ENCODE measurements around the gene LEMD2. TPM values are rescaled to one million over a fixed set of nuclear protein-coding genes. Genes with fewer than 3 reads are reported as not detected.

Gene LEMD2
- total and polyA plus RNA-seq, 9 donors: 34.3 to 44.8 (median 40.3) TPM

DNA sequence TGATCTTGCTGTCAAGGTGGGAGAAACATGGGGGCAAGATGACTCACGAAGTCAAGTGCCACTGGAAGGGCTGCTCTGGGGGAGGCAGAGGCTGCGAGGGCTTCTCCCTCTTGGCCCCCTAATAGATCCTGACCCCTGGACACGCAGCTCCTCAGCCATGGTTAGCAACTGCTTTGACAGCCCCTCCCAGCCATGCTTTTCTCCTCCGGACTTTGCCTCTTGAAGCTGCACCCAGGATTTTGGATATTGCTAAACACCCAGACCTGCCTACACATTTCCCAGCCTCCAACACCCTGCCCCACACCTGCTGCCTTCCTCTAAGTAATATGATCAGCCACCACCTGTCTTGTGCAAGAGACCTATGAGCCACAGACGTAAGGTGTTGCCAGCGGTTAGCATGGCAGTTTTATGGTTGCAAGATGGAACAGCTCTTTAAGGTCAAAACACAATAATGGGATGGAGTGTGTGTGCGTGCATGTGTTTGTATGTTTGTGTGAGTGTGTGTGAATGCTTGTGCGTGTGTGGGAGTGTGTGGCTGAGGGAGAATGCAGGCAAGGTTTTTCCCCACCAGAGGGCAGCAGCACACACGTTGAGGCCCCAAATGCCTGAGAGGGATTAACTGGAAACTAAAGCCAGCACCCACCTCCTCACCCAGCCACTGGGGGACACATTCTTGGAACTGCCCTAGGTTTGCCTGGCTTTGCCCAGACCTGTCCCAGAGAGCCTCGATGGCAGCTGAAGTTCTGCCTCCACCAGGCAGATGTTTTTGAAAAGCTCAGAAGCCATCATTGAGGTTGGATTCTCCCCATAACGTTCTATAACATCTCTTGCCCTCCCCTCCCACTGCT is 44.7 kb downstream of the LEMD2 start:
- Histone ChIP-seq H3K9me3 (replicated peaks; ENCODE audit: control insufficient read depth, low read depth, low read length) (no peaks in the 10 kb centered on the region), H3K4me1 (ENCODE audit: control insufficient read depth, insufficient read depth, low read length) (peaks cover 68% of the 10 kb centered on the region), H3K36me3 (ENCODE audit: control insufficient read depth, insufficient read depth, low read length) (peaks cover 2% of the 10 kb centered on the region), H3K27me3 (ENCODE audit: control insufficient read depth, insufficient read depth, low read length) (peaks cover 6% of the 10 kb centered on the region), H3K27ac (ENCODE audit: low read length) (peak overlapping the region; percentile 96), H3K4me3 (ENCODE audit: low read length) (peak overlapping the region; percentile 14)
- 24% methylated on average over 6 of the region's 11 CpGs for WGBS (ENCODE audit: insufficient coverage)
- DNase-seq: peak; percentile 76

DNA sequence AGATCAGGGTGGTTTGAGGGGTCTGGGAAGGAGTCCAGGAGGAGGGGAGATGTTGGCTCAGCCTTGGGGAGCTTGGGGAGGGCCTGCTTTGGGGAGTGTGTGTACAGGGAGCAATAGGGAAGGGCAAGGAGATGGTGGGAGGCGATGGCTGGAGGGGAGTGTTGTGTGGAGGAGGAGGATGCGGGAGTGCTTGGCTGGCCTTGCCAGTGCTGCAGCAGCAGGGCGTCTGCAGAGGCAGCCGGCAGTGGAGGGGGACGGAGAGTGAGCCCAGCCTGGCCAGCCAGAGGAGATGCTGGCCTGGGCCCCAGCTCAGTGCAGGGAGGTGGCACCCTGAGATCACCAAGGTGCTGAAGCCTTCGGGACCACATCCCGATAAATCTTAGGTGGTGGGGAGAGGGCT is 46.1 kb downstream of the LEMD2 start:
- no peaks in the 10 kb centered on the region for H3K9me3 ChIP-seq (replicated peaks; ENCODE audit: control insufficient read depth, low read depth, low read length)
- peaks cover 10% of the 10 kb centered on the region for H3K36me3 ChIP-seq (ENCODE audit: control insufficient read depth, insufficient read depth, low read length)
- WGBS (ENCODE audit: insufficient coverage): 43% methylated on average over 5 of the region's 7 CpGs
- no peak for DNase-seq
- no peak overlapping the region for H3K4me3 ChIP-seq (ENCODE audit: low read length)
- peaks cover 6% of the 10 kb centered on the region for H3K27me3 ChIP-seq (ENCODE audit: control insufficient read depth, insufficient read depth, low read length)
- H3K4me1 ChIP-seq (ENCODE audit: control insufficient read depth, insufficient read depth, low read length): peaks cover 57% of the 10 kb centered on the region
- no peak overlapping the region for H3K27ac ChIP-seq (ENCODE audit: low read length)

DNA sequence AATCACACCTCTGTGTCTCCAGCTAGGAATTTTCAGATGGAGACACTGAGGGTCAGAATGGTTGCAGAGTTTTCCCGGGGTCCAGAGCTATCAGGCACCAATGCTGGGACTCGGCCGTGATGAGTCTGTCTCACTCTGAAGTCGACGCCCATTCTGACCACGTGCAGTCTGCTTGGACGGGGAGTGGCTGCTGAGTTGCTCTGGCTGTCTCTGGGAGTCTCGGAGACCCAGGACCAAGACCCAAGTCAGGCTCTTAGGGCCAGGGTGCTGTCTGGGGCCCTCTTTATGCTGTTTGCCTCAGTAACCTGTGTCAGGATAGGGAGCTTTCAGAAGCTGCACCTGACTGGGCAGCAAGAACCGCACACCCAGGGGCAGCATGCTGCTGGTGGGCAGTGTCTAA is 46.8 kb downstream of the LEMD2 start:
- Histone ChIP-seq H3K9me3 (replicated peaks; ENCODE audit: control insufficient read depth, low read depth, low read length) (no peaks in the 10 kb centered on the region), H3K27ac (ENCODE audit: low read length) (no peak overlapping the region), H3K4me1 (ENCODE audit: control insufficient read depth, insufficient read depth, low read length) (peaks cover 56% of the 10 kb centered on the region), H3K4me3 (ENCODE audit: low read length) (no peak overlapping the region), H3K36me3 (ENCODE audit: control insufficient read depth, insufficient read depth, low read length) (peaks cover 10% of the 10 kb centered on the region), H3K27me3 (ENCODE audit: control insufficient read depth, insufficient read depth, low read length) (peaks cover 6% of the 10 kb centered on the region)
- no peak for DNase-seq
- 40% methylated on average over 9 of the region's 9 CpGs for WGBS (ENCODE audit: insufficient coverage)

GRCh38 chr6:33740794-33741193 is 48.1 kb downstream of the LEMD2 start:
- Histone ChIP-seq H3K4me3 (ENCODE audit: low read length) (no peak overlapping the region), H3K4me1 (ENCODE audit: control insufficient read depth, insufficient read depth, low read length) (peaks cover 49% of the 10 kb centered on the region), H3K9me3 (replicated peaks; ENCODE audit: control insufficient read depth, low read depth, low read length) (no peaks in the 10 kb centered on the region), H3K36me3 (ENCODE audit: control insufficient read depth, insufficient read depth, low read length) (peaks cover 15% of the 10 kb centered on the region), H3K27me3 (ENCODE audit: control insufficient read depth, insufficient read depth, low read length) (peaks cover 6% of the 10 kb centered on the region), H3K27ac (ENCODE audit: low read length) (no peak overlapping the region)
- 100% methylated on average over 1 of the region's 5 CpGs for WGBS (ENCODE audit: insufficient coverage)
- no peak for DNase-seq

GRCh38 chr6:33740204-33740608 is 48.7 kb downstream of the LEMD2 start:
- WGBS (ENCODE audit: insufficient coverage): 63% methylated on average over 6 of the region's 6 CpGs
- Histone ChIP-seq H3K36me3 (ENCODE audit: control insufficient read depth, insufficient read depth, low read length) (peaks cover 20% of the 10 kb centered on the region), H3K27me3 (ENCODE audit: control insufficient read depth, insufficient read depth, low read length) (peaks cover 6% of the 10 kb centered on the region), H3K27ac (ENCODE audit: low read length) (no peak overlapping the region), H3K4me1 (ENCODE audit: control insufficient read depth, insufficient read depth, low read length) (peaks cover 43% of the 10 kb centered on the region), H3K4me3 (ENCODE audit: low read length) (no peak overlapping the region), H3K9me3 (replicated peaks; ENCODE audit: control insufficient read depth, low read depth, low read length) (no peaks in the 10 kb centered on the region)
- DNase-seq: no peak

DNA sequence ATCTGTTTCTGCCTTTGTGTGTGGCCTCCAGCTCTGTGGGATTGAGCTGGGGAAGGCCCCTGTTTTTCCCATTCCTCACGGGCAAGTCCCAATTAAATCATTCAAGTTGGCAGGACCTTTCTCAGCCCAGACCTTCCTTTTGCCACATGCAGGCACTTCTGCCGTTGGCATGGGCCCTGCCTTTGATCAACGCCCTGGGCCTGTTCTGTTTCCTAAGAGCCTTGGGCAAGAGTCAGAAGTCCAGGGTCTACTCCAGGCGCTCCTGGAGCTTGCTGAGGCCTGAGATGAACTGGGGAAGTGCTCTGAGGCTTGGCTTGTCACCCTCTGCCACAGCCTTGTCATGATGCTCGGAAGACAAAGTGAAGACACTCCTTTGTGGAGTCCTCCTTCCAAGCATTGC is 49.4 kb downstream of the LEMD2 start:
- 75% methylated on average over 4 of the region's 5 CpGs for WGBS (ENCODE audit: insufficient coverage)

DNA sequence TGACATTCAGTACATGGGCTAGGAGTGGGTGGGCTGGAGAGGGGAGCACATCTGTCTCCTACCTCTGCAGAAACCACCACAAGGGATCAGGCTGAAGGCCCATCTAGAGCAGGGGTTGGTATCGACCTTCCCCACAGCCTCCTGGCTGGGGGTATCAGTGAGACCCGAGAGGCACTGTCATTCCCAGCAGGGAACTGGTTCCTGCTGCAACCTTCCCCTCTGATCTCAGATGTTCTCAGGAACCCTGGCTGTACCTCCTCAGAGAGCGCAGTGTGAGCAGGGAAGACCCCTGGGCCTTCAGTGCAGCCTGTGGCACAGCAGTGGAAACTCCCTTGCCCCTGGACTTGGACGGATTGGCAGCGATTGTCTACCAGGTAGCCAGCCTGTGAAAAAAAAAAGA is 50.1 kb downstream of the LEMD2 start:
- no peak for DNase-seq
- Histone ChIP-seq H3K4me3 (ENCODE audit: low read length) (no peak overlapping the region), H3K27me3 (ENCODE audit: control insufficient read depth, insufficient read depth, low read length) (peaks cover 6% of the 10 kb centered on the region), H3K27ac (ENCODE audit: low read length) (no peak overlapping the region), H3K4me1 (ENCODE audit: control insufficient read depth, insufficient read depth, low read length) (peaks cover 32% of the 10 kb centered on the region), H3K9me3 (replicated peaks; ENCODE audit: control insufficient read depth, low read depth, low read length) (no peaks in the 10 kb centered on the region), H3K36me3 (ENCODE audit: control insufficient read depth, insufficient read depth, low read length) (peaks cover 32% of the 10 kb centered on the region)
- WGBS (ENCODE audit: insufficient coverage): 79% methylated on average over 4 of the region's 5 CpGs

More for the DNA sequence above, 49.4 kb downstream of the LEMD2 start:
- no peaks in the 10 kb centered on the region for H3K9me3 ChIP-seq (replicated peaks; ENCODE audit: control insufficient read depth, low read depth, low read length)
- H3K4me1 ChIP-seq (ENCODE audit: control insufficient read depth, insufficient read depth, low read length): peaks cover 38% of the 10 kb centered on the region
- H3K27me3 ChIP-seq (ENCODE audit: control insufficient read depth, insufficient read depth, low read length): peaks cover 6% of the 10 kb centered on the region
- no peak for DNase-seq
- H3K4me3 ChIP-seq (ENCODE audit: low read length): no peak overlapping the region
- no peak overlapping the region for H3K27ac ChIP-seq (ENCODE audit: low read length)
- H3K36me3 ChIP-seq (ENCODE audit: control insufficient read depth, insufficient read depth, low read length): peaks cover 27% of the 10 kb centered on the region

- peaks cover 6% of the 10 kb centered on the region for H3K27me3 ChIP-seq (ENCODE audit: control insufficient read depth, insufficient read depth, low read length)
- no peak overlapping the region for H3K4me3 ChIP-seq (ENCODE audit: low read length)
- H3K9me3 ChIP-seq (replicated peaks; ENCODE audit: control insufficient read depth, low read depth, low read length): no peaks in the 10 kb centered on the region
- WGBS (ENCODE audit: insufficient coverage): 65% methylated on average over 5 of the region's 9 CpGs
- H3K4me1 ChIP-seq (ENCODE audit: control insufficient read depth, insufficient read depth, low read length): peaks cover 28% of the 10 kb centered on the region
- peaks cover 37% of the 10 kb centered on the region for H3K36me3 ChIP-seq (ENCODE audit: control insufficient read depth, insufficient read depth, low read length)
- DNase-seq: no peak
- no peak overlapping the region for H3K27ac ChIP-seq (ENCODE audit: low read length)
These were observed 50.8 kb downstream of the LEMD2 start for GRCh38 chr6:33738153-33738552.

GRCh38 chr6:33737267-33738026 is 51.5 kb downstream of the LEMD2 start:
- Histone ChIP-seq H3K27me3 (ENCODE audit: control insufficient read depth, insufficient read depth, low read length) (peaks cover 2% of the 10 kb centered on the region), H3K27ac (ENCODE audit: low read length) (peak overlapping the region; percentile 35), H3K4me3 (ENCODE audit: low read length) (no peak overlapping the region), H3K36me3 (ENCODE audit: control insufficient read depth, insufficient read depth, low read length) (peaks cover 44% of the 10 kb centered on the region), H3K4me1 (ENCODE audit: control insufficient read depth, insufficient read depth, low read length) (peaks cover 22% of the 10 kb centered on the region), H3K9me3 (replicated peaks; ENCODE audit: control insufficient read depth, low read depth, low read length) (no peaks in the 10 kb centered on the region)
- DNase-seq: peak; percentile 60
- 72% methylated on average over 12 of the region's 15 CpGs for WGBS (ENCODE audit: insufficient coverage)

DNA sequence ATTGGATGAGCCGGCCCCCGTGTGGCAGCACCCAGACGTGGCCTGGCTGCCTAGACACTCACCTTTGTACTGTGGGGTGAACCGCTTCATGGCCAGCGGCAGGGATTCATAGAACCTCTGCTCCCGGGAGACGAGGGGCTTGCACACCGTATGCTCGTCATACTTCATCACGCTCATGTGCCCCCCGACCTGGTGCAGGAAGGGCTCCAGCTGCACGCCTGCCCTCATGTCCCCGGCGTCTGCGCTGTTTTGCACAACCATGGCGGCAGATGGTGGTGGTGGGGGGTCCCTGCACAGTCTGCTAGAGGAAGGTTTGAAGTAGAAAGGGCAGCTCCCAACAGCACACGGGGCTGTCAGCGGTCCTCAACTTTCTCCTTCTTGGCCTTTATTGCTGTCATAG is 53.7 kb downstream of the LEMD2 start:
- DNase-seq: no peak
- H3K4me1 ChIP-seq (ENCODE audit: control insufficient read depth, insufficient read depth, low read length): peaks cover 21% of the 10 kb centered on the region
- H3K4me3 ChIP-seq (ENCODE audit: low read length): no peak overlapping the region
- H3K9me3 ChIP-seq (replicated peaks; ENCODE audit: control insufficient read depth, low read depth, low read length): no peaks in the 10 kb centered on the region
- H3K27ac ChIP-seq (ENCODE audit: low read length): no peak overlapping the region
- H3K36me3 ChIP-seq (ENCODE audit: control insufficient read depth, insufficient read depth, low read length): peaks cover 55% of the 10 kb centered on the region
- 79% methylated on average over 16 of the region's 18 CpGs for WGBS (ENCODE audit: insufficient coverage)
- H3K27me3 ChIP-seq (ENCODE audit: control insufficient read depth, insufficient read depth, low read length): peaks cover under 1% of the 10 kb centered on the region

Measured in muscle of leg (tissue), 11 donors.